Body of pancreas (tissue), 4 donors: ENCODE results near the gene ALPK1.

ENCODE experiments used
- CTCF ChIP-seq, 7 experiments: fragments of 450-650 bp in 4 of 7; fragments of 200-600 bp in 3 of 7; sonication (generic) in 3 of 7; IDR thresholded peaks; one replicate each; pipeline ENCODE4 v1.5.1; 2016 to 2019; ENCODE audit warnings: antibody characterized with exemption in 7 of 7
- POLR2A ChIP-seq, 3 donors: fragments of 450-650 bp; IDR thresholded peaks; one replicate each; pipeline ENCODE4 v1.6.1; 2016; ENCODE audit warnings: antibody characterized with exemption in 3 of 3, mild to moderate bottlenecking in 2 of 3

GRCh38 chr4:112449708-112450107 is 152.5 kb downstream of the ALPK1 start:
- TF ChIP-seq CTCF (IDR thresholded peaks at IDR 0.05) (no peak), POLR2A (IDR thresholded peaks at IDR 0.05) (no peak)
